Measurements from ENCODE around the gene CAMK2D. TPM values are rescaled to one million over a fixed set of nuclear protein-coding genes. Genes with fewer than 3 reads are reported as not detected.
A peak's percentile ranks its signal among the peaks of the same experiment; 100 is the strongest.

Gene CAMK2D
- total RNA-seq, 1 donor from 2014 or later = 214 TPM

GRCh38 chr4:113635739-113636437 lies 125.7 kb downstream of the CAMK2D start:
- ATAC-seq (peak; percentile 84), DNase-seq (ENCODE audit: missing footprints) (no peak)
- intact Hi-C loops (cut with DNase I) = loop anchor here (2.0 to 5.0 kb wide), 3 partner anchors 51 to 126 kb away; partner anchors contain the start of gene CAMK2D

GRCh38 chr4:113634081-113634969 lies 127.2 kb downstream of the CAMK2D start:
- ATAC-seq (no peak), DNase-seq (ENCODE audit: missing footprints) (no peak)
- intact Hi-C loops (cut with DNase I) = no loop called here

DNA sequence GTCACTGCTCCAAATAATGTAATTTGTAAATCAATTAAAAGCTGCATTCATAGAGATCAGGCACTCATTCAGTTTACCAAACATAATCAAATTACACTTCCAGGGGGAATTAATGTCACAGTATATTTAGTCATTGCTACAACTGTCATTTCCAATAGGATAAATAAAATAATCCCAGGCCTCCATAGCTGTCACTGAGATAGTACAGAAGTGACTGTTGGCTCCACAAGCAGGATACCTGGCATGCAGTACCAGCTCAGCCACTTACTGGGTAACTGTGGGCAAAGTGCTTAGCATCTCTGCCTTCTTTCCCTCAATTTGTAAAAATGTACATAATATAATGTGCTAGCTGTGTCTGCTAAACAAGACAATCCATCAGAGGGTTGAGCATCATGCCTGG lies 128.1 kb downstream of the CAMK2D start:
- no peak for DNase-seq (ENCODE audit: missing footprints)
- peak; percentile 41 for ATAC-seq
- intact Hi-C loops (cut with DNase I) = no loop called here

GRCh38 chr4:113628711-113629110 lies 132.8 kb downstream of the CAMK2D start:
- ATAC-seq (no peak), DNase-seq (ENCODE audit: missing footprints) (no peak)
- intact Hi-C loops (cut with DNase I) = no loop called here

- ATAC-seq (no peak), DNase-seq (ENCODE audit: missing footprints) (no peak)
- intact Hi-C loops (cut with DNase I) = no loop called here
Observed at GRCh38 chr4:113627321-113627720, 134.2 kb downstream of the CAMK2D start.

DNA sequence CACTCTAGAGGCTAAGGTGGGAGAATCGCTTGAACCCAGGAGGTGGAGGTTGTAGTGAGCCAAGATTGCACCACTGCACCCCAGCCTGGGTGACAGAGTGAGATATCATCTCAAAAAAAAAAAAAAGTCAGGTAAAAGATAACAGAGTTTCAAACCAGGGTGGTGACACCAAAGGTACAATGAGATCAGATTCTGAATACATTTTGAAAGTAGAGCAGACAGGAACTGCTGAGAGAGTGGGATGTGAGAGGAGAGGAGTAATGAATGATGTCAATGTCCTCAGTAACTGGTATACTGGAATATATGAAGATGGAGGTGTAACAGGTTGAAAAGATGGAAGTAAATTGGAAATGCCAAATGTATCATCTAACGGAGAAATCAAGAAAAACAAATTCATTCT lies 135.6 kb downstream of the CAMK2D start:
- ATAC-seq = no peak
- intact Hi-C loops (cut with DNase I) = no loop called here
- no peak for DNase-seq (ENCODE audit: missing footprints)

DNA sequence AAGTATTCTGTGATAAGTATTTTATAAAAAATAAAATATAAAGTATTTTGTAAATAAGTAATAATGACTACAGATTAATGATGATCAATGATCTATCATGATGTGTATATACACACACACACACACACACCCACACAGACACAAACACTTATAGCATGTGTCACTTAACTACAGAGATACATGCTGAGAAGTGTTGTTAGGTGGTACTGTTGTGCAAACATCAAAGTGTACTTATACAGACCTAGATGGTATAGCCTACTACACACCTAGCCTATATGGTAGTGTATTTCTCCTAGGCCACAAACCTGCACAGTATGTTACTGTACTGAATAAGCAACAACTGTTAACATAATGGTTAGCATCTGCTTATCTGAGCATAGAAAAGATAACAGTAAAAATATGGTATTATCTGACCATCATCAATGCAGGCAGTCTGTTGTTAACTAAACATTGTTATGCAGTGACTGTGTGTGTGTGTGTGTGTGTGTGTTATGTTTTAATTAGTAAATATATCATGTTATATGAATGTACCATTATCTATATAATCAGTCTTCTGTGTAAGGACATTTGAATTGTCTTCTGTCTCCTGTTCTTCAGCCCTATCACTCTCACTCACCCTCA lies 138.2 kb downstream of the CAMK2D start:
- ATAC-seq (no peak), DNase-seq (ENCODE audit: missing footprints) (no peak)
- intact Hi-C loops (cut with DNase I) = no loop called here

DNA sequence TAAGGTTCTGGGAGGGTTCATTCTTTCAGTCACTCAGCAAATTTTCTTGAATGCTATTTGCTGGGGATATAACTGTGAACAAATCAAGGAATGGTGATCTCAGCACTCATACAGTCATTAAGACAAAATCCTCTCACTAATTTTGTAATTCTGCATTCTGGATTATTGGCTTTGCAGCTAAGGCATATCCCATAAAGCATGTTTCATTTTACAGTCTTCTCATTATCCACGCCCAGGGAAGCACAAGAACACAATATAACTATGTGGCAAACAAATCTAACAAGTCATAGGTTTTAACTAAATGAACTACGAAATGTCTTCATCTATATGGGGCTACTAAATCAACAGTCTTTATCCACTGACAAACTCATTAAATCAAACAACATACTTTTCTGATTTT lies 139.9 kb downstream of the CAMK2D start:
- ATAC-seq (no peak), DNase-seq (ENCODE audit: missing footprints) (no peak)
- intact Hi-C loops (cut with DNase I) = no loop called here

GRCh38 chr4:113620032-113620431 lies 141.5 kb downstream of the CAMK2D start:
- DNase-seq (ENCODE audit: missing footprints) (peak; percentile 4), ATAC-seq (no peak)
- intact Hi-C loops (cut with DNase I) = no loop called here

DNA sequence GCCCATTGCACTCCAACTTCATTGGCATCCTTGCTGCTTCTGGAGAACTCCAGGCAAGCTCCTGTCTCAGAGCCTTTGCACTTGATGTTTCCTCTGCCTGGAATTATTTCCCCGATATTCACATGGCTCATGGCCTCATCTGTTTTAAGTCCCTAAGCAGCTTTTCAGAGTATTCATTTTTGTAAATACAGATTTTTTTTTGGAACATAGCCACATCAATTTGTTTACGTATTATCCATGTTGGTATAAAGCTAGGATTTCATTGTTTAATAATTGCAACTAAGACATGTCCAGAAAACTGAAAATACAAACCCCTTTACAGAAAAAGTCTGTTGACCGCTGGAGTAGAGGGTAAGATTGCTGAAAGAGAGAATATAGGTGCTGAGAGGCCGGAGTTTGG lies 142.0 kb downstream of the CAMK2D start:
- intact Hi-C loops (cut with DNase I) = no loop called here
- no peak for DNase-seq (ENCODE audit: missing footprints)
- ATAC-seq = no peak

- DNase-seq (ENCODE audit: missing footprints) (no peak), ATAC-seq (no peak)
- intact Hi-C loops (cut with DNase I) = no loop called here
Observed at GRCh38 chr4:113618205-113618604, 143.3 kb downstream of the CAMK2D start.

DNA sequence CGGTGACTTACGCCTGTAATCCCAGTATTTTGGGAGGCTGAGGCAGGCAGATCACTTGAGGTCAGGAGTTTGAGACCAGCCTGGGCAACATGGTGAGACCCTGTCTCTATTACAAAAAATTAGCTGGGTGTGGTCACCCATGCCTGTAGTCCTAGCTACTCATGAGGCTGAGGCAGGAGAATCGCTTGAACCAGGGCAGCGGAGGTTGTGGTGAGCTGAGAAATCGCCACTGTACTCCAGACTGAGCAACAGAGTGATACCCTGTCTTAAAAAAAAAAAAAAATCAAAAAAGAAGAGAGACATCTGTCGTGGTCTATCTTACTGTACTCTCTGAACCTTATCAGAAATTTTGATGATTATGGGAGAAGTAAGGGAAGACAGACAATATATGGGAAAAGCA lies 144.3 kb downstream of the CAMK2D start:
- no peak for DNase-seq (ENCODE audit: missing footprints)
- ATAC-seq = no peak
- intact Hi-C loops (cut with DNase I) = no loop called here

GRCh38 chr4:113616443-113616842 lies 145.1 kb downstream of the CAMK2D start:
- intact Hi-C loops (cut with DNase I) = no loop called here
- DNase-seq (ENCODE audit: missing footprints) (no peak), ATAC-seq (no peak)

DNA sequence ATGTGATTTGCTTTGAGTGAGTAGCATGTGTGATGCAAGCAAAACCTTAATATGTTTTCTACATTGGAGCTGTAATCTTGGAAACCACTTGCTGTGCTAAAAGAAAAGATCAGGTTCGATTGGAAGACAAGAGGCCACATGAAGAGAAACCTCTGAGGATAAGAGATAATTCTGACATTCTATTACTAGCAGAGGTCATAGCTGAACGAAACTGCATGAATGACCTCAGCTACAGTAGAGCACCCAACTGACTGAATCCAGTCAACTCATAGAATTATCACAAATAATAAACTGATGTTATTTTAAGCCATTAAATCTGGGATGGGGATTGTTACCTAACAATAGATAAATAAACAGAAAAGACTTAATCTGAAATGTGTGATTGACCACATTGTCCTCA lies 147.1 kb downstream of the CAMK2D start:
- DNase-seq (ENCODE audit: missing footprints) (no peak), ATAC-seq (no peak)
- intact Hi-C loops (cut with DNase I) = no loop called here

GRCh38 chr4:113613503-113613902 lies 148.0 kb downstream of the CAMK2D start:
- DNase-seq (ENCODE audit: missing footprints) = no peak
- intact Hi-C loops (cut with DNase I) = no loop called here
- no peak for ATAC-seq

DNA sequence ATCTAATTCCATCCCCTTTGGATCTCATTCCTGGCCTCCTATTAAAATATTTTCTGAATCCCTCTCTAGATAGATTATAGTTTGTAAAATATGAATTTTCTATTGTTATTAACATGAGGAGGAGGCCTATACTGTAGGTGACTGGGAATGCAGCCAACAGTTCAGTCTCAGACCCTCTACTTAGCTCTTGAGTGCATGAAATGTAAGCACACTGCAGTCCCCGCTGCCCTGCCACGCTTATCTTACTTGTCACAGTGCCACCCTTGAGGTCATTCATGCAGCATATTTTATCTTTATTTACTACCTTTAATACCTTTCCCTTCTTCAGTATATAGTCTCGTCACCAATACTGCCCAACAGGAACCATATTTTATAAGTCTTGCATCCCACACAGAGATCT lies 151.0 kb downstream of the CAMK2D start:
- intact Hi-C loops (cut with DNase I) = no loop called here
- DNase-seq (ENCODE audit: missing footprints) (peak; percentile 51), ATAC-seq (peak; percentile 53)

DNA sequence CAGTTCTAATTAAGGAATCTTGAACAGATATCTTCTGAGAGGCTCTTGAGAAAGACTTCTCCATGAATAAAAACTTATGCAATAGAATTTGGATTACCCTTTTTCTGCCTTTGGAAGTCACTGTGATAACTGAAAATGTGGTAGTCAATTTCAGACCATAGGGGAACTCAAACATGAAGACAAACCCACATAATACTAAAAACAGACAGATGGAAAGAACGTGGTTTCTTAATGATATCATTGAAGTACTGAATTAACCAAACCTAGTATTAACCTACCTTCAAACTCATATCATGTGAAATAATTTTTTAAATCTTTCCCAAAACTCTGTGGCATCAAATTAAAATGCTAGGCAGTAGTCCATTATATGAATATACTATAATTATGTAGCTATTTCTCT lies 153.5 kb downstream of the CAMK2D start:
- DNase-seq (ENCODE audit: missing footprints) = no peak
- no peak for ATAC-seq
- intact Hi-C loops (cut with DNase I) = no loop called here

GRCh38 chr4:113607147-113607720 lies 154.3 kb downstream of the CAMK2D start:
- intact Hi-C loops (cut with DNase I) = no loop called here
- no peak for ATAC-seq
- no peak for DNase-seq (ENCODE audit: missing footprints)

DNA sequence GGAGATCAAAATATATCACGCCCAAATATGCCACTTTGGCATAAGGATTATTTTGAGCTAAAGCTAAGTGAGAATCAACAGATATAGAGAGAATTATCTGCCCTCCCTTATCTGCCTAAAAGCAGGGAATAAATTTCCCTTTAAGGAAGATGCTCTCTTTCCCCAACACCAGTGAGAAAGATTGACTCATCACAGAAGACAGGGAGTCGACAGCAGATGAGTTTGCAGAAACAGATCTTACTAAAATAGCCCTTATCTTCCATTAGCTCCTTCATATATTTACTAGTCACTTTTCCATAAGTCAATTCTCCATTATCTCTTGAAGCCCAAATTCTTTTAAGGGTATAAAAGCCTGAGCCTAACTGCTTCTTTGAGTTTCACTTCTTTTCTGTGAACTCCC lies 156.6 kb downstream of the CAMK2D start:
- ATAC-seq = no peak
- intact Hi-C loops (cut with DNase I) = no loop called here

More for the DNA sequence above, 156.6 kb downstream of the CAMK2D start:
- no peak for DNase-seq (ENCODE audit: missing footprints)

All from Right ventricle myocardium inferior (tissue), 1 donor.